Astrocyte (in vitro differentiated cells and primary cell): Measurements from ENCODE around the gene HOPX.

Source experiments
- CTCF ChIP-seq: IDR thresholded peaks from 2 replicates; pipeline ENCODE4 v1.5.1; 2011; ENCODE audit warnings: low read depth, mild to moderate bottlenecking, inconsistent platforms, low read length, moderate library complexity; ENCODE audit not compliant: insufficient read depth
- EZH2 ChIP-seq: IDR thresholded peaks from 2 replicates; pipeline ENCODE4 v1.6.1; 2012; ENCODE audit warnings: mild to moderate bottlenecking, low read length, inconsistent platforms; ENCODE audit not compliant: insufficient read depth

- no peak for TF ChIP-seq CTCF
- no peak for TF ChIP-seq EZH2
Observed at GRCh38 chr4:56701161-56701480, 20.0 kb upstream of the HOPX start.
